HG03432 (cell line): Measurements from ENCODE around the gene KRAS.
A peak's percentile ranks its signal among the peaks of the same experiment; 100 is the strongest.

Source experiments
- ATAC-seq: cut with Tn5 transposase; IDR thresholded peaks from one replicate; pipeline ENCODE4 v1.9.1; 2021; ENCODE audit warnings: mild to moderate bottlenecking, moderate library complexity; ENCODE audit not compliant: unreplicated experiment

KRAS gene

GRCh38 chr12:25250744-25251730 lies at the start of gene KRAS:
Gene KRAS (minus strand): TSS chr12:25250929.
- peak; percentile 82 for ATAC-seq

GRCh38 chr12:25296381-25296780 lies 45.7 kb upstream of the KRAS start:
- no peak for ATAC-seq

GRCh38 chr12:25295361-25295760 lies 44.6 kb upstream of the KRAS start:
- no peak for ATAC-seq

GRCh38 chr12:25293653-25294052 lies 42.9 kb upstream of the KRAS start:
- no peak for ATAC-seq

GRCh38 chr12:25292810-25293221 lies 42.1 kb upstream of the KRAS start:
- peak; percentile 74 for ATAC-seq

GRCh38 chr12:25287610-25288009 lies 36.9 kb upstream of the KRAS start:
- no peak for ATAC-seq

GRCh38 chr12:25286837-25287236 lies 36.1 kb upstream of the KRAS start:
- ATAC-seq, result no peak

GRCh38 chr12:25284024-25284423 lies 33.3 kb upstream of the KRAS start:
- ATAC-seq, result no peak

GRCh38 chr12:25283006-25283405 lies 32.3 kb upstream of the KRAS start:
- ATAC-seq, result no peak

GRCh38 chr12:25280082-25280481 lies 29.4 kb upstream of the KRAS start:
- ATAC-seq, result no peak

GRCh38 chr12:25278269-25278668 lies 27.5 kb upstream of the KRAS start:
- ATAC-seq, result no peak

- peak; percentile 36 for ATAC-seq
Observed at GRCh38 chr12:25276199-25276937, 25.6 kb upstream of the KRAS start.

- ATAC-seq, result peak; percentile 32
Observed at GRCh38 chr12:25271486-25272098, 20.9 kb upstream of the KRAS start.

GRCh38 chr12:25269701-25270100 lies 19.0 kb upstream of the KRAS start:
- ATAC-seq, result peak; percentile 91

- no peak for ATAC-seq
Observed at GRCh38 chr12:25266497-25266896, 15.8 kb upstream of the KRAS start.

GRCh38 chr12:25264862-25265261 lies 14.1 kb upstream of the KRAS start:
- no peak for ATAC-seq

- no peak for ATAC-seq
Observed at GRCh38 chr12:25264114-25264513, 13.4 kb upstream of the KRAS start.

GRCh38 chr12:25263594-25263993 lies 12.9 kb upstream of the KRAS start:
- no peak for ATAC-seq

GRCh38 chr12:25262389-25263074 lies 11.8 kb upstream of the KRAS start:
- ATAC-seq, result peak; percentile 55

GRCh38 chr12:25257590-25258324 lies 7.0 kb upstream of the KRAS start:
- no peak for ATAC-seq
